GM19238 (cell line): ENCODE results near the gene PEX14.
"Not testable (repeated sequence)": the region's sequence is repeated elsewhere in the genome, so short reads cannot be mapped to it uniquely, and the experiment has no call there.

Experiments
- DNase-seq: peaks from one replicate; pipeline ENCODE4 v3.0.0; 2011; ENCODE audit warnings: low spot score; ENCODE audit not compliant: insufficient read length

Gene PEX14

GRCh38 chr1:10494754-10495474 is 20.2 kb downstream of the PEX14 start:
- peak; percentile 78 for DNase-seq

DNA sequence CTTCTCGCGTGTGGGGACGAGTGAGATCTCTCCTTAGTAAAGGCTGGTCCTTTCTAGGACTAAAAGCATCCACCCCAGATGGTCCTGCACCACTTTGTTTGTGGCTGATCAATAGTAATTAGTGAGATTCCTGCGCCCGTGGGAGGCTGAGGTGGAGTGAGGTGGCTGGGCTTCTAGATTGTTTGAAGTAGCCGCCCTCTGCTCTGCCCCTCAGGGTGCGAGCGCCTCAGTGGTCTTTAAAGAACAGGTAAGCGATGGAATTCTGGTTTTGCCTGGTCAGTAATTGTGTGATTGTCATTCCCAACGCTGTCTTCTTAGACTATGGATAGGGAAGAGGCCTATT is 20.7 kb downstream of the PEX14 start:
- DNase-seq: no peak

- DNase-seq: no peak
These were observed 21.2 kb downstream of the PEX14 start for GRCh38 chr1:10495952-10496351.

DNA sequence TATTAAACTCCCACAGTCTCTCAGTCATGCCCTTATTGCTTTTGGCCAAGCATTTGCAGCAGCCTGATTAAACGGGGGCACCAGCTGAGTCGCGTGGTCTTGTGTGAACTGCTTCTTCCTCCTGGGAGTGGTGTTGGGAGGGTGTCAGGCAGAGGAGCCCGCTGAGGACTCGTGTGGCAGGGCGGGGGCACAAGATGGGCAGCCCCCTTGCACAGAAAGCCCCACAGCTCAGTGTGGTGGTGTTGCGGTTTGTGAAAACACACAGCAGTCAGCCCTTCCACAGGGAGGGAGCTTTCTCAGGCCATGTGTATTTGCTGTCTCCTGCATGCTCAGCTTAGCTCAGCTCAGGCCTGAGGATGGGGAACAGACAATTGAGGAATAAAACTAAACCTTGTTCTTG is 22.4 kb downstream of the PEX14 start:
- DNase-seq: no peak

- DNase-seq: no peak
These were observed 23.5 kb downstream of the PEX14 start for GRCh38 chr1:10498231-10498630.

DNA sequence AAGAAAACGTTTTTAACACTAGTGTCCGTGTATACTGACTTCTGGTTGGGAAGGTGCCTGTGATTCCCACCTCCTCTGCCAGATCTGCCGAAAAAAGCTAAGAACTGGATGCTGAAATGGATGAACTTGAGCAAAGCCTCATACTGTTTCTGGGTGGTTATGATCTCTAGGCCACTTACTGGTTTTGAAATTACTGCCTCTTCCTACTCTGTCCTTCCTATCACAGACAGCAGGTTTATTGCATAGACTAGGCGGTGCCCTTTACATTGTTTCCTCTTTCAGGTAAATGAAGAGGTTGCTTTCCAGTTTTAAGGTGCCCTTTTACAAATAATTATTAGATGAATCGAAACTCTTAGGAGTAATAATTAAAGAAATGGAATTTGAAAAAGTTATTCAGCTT is 27.5 kb downstream of the PEX14 start:
- no peak for DNase-seq

- DNase-seq: no peak
These were observed 29.5 kb downstream of the PEX14 start for GRCh38 chr1:10504249-10504648.

GRCh38 chr1:10506046-10506676 is 31.4 kb downstream of the PEX14 start:
- DNase-seq: not testable (repeated sequence)

- no peak for DNase-seq
These were observed 31.9 kb downstream of the PEX14 start for GRCh38 chr1:10506677-10507047.

DNA sequence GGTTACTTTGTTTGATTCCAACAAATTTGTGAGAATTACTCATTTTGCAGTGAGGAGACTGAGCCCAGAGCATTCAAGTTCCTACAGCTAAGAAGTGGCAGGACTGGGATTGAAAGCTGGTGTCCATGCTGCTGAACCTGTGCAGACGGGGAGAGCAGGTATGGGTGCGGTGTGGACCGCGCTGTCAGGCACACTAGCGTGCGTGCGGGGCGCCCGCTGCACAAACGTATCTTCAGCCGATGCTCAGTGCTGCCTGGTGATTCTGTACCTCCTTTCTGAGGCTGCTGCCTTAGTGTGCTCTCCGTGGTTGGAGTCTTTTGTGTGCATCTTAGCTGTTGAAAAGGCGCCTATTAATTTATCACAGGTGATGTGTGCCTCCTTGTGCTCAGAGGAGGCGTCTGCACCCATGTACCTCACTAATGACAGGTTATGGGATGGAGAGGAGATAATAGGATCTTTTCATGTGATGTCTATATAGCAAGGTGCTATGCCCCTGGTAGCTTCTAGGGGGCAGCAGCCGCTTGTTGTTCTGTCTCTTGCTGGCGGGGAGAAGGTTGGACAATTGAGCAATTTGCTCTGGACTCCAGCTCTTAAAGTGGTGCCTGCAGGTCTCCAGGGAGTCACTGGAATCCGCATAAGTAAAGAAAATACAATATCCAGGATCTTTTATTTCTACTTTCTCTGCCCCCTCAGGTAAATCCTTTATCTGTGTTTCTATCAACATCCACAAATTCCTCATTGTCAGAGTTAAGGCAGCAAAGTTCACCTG is 32.5 kb downstream of the PEX14 start:
- peak; percentile 39 for DNase-seq

DNA sequence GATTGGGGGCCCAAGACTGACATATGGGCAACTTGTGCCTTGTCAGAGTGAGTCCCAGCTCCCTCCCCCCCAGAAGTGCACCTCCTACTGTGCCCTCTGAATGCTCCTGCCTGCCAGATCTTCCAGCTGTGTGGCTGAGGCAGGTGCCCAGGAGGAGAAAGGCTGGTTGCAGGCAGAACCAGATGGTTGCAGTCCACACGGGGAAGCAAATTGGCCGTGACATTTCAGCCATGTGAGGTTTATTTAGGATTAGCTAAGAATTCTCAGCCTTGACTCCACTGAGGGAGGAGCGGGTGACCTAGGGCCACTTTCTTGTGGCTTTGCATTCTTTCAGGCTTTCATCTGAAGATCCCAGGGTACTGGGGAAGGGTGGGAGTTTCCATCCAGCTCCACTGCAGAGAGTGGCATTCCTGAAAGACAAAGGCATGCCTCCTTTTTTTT is 33.8 kb downstream of the PEX14 start:
- DNase-seq: no peak

GRCh38 chr1:10509809-10510509 is 35.2 kb downstream of the PEX14 start:
- no peak for DNase-seq

DNA sequence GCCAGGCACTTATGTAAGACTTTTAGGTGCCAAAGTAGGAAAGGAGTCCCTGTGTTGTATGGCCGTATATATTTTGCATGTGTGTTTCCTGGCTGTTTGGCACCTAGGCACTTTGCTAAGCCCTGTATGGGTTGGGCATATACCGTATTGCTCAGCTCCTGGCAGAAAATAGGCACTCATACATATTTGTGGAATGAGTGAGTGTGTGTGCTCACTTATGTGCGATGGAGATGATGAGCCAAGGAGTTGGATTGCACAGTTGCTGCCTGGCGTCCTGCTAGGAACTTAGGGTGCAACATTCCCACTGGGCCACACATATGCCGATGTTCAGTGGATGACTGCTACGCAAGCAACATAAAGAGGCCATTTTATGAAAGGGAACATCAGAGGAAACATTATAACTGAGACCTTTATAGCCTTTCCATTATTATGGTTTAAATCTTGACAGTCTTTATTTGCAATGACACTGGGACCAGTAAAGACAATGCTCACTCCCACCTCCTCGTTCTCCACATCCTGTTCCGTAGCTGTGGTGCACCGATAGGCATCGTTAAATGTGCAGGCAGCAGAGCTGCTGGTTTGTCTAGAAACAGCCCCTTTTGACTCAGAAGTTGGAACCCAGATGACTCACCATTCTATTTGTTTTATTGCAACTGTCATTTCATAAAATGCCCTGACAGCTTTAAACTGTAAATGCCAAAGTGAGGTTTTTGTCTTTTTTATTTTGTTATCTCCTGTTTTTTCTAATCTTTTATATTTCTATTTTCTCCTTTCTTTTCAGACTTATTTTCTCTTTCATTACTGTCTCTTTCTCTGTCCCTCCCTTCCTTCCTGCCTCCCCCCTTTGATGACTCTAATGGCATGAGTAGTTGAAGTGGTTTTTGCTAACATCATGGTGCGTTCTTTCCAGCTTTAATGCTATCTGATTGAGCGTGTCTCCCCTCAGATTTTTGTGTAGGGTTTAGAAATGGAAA is 36.1 kb downstream of the PEX14 start:
- DNase-seq: peak; percentile 79

DNA sequence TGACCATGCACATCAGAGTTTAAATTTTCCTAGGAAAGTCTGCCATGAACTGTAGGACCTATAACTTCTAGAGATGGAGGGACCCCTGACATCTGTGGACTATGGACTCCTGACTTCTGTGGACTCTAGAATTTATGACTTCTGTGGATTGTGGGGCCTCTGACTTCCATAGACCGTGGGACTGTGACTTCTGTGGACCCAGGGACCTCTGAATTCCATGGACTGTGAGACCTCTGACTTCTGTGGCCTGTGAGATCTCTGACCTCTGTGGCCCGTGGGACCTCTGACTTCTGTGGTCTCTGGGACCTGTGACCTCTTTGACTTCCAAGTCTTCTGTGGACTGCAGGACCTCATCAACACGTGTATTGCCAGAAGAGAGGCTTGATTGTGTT is 36.7 kb downstream of the PEX14 start:
- no peak for DNase-seq

- no peak for DNase-seq
These were observed 38.4 kb downstream of the PEX14 start for GRCh38 chr1:10513199-10513598.

- no peak for DNase-seq
These were observed 39.9 kb downstream of the PEX14 start for GRCh38 chr1:10514490-10515235.

- DNase-seq: no peak
These were observed 40.7 kb downstream of the PEX14 start for GRCh38 chr1:10515301-10515975.

DNA sequence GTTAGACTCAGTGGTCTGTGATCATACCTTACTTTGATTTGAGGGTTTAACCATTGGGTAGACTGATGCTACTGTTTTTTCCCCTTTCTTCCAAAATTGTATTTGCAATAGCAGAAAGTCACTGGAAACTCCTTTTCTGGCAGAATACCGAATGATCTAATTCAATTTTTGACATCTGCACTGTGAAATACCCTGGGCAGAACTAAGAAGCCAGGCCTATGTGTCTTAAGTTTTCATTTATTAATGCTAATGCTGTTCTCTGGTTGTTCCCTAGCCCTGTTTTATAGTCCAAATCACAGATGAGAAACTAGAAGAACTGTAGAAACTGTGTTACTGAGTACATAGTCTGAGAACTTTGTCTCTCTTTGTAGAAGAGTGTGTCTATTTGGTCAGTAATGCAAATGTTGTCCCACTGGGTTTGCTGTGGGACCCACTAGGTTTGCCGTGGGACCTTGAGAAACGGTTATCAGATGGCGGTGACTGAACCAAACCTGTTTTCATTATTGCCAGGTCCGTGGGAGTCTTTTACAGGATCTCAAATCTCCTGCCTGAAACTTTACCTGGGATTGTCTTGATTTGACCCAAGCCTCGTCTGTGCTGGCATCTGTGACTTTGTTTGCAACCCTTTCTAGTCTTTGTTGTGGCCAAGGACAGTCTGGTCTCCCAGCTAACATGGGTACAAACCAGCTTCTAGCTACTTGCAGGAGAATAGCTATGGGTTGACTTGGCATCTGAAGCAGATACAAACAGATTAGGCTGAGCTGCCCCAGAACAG is 41.4 kb downstream of the PEX14 start:
- no peak for DNase-seq
